AG09309 (cell line): Measurements from ENCODE around the gene CARHSP1.

Experiments used
- DNase-seq: peaks from one replicate; pipeline ENCODE4 v3.0.0-alpha.2; 2010; ENCODE audit warnings: low read depth
- H3K4me3 ChIP-seq: 2 replicates; pipeline ENCODE4 v1.5.1; 2011; ENCODE audit warnings: mild to moderate bottlenecking, low read depth, low read length, moderate library complexity; ENCODE audit not compliant: control insufficient read depth
- CTCF ChIP-seq: IDR thresholded peaks from 2 replicates; pipeline ENCODE4 v1.5.1; 2011; ENCODE audit warnings: mild to moderate bottlenecking, low read depth, low read length, inconsistent platforms; ENCODE audit not compliant: insufficient read depth, control insufficient read depth; ENCODE audit errors: missing control alignments

Gene CARHSP1

GRCh38 chr16:8887431-8887765 is 18.6 kb upstream of the CARHSP1 start:
- TF ChIP-seq CTCF = no peak
- no peak for DNase-seq
- H3K4me3 ChIP-seq = no peak overlapping the region

GRCh38 chr16:8886593-8887430 is 18.0 kb upstream of the CARHSP1 start:
- no peak for TF ChIP-seq CTCF
- H3K4me3 ChIP-seq = no peak overlapping the region
- no peak for DNase-seq

GRCh38 chr16:8885674-8886592 is 17.1 kb upstream of the CARHSP1 start:
- no peak for DNase-seq
- TF ChIP-seq CTCF = peak; percentile 27
- H3K4me3 ChIP-seq = no peak overlapping the region

GRCh38 chr16:8882725-8883377 is 14.0 kb upstream of the CARHSP1 start:
- no peak for DNase-seq
- no peak for TF ChIP-seq CTCF
- H3K4me3 ChIP-seq = no peak overlapping the region

- no peak for TF ChIP-seq CTCF
- no peak for DNase-seq
- H3K4me3 ChIP-seq = no peak within 1 kb of the TSS
These were observed 13.3 kb upstream of the CARHSP1 start, which contains the start of gene LITAFD for GRCh38 chr16:8882041-8882617. Gene LITAFD (plus strand): TSS chr16:8882351. CDS start chr16:8884356, 2,005 bp downstream.

GRCh38 chr16:8880839-8881510 is 12.2 kb upstream of the CARHSP1 start:
- DNase-seq = no peak
- TF ChIP-seq CTCF = no peak
- H3K4me3 ChIP-seq = no peak overlapping the region
